Spinal cord (tissue), 4 donors: ENCODE results near the gene PCDH9. TPM values are rescaled to one million over a fixed set of nuclear protein-coding genes. Genes with fewer than 3 reads are reported as not detected.

Source experiments
- polyA plus RNA-seq, 2 donors: library from polyadenylated mRNA; unstranded; fragments of 120-200 nt; gene quantifications; one replicate each; pipeline ENCODE4 v1.2.1, GENCODE V29; 2013; ENCODE audit not compliant: insufficient read length in 2 of 2
- small RNA-seq: library from RNA; depleted of rRNA; stranded (forward); fragments of <200 nt; gene quantifications from one replicate; pipeline ENCODE3, GENCODE V24; 2014; ENCODE audit warnings: low replicate concordance
- total RNA-seq, 2 donors: library from RNA; depleted of rRNA in 1 of 2; stranded (reverse); fragments of 120-200 nt in 1 of 2; fragments of >200 nt in 1 of 2; gene quantifications; one replicate each; pipeline versions ENCODE4 v1.2.3 to v1.2.4, GENCODE V29; 2013 to 2014

PCDH9 gene
- total and polyA plus RNA-seq, 4 donors = 37.6 to 180 (median 60.7) TPM

Small RNA genes within 50 kb of the gene (small RNA-seq; reads per million reads assigned to genes)
- not detected for gene RNU7-87P
